Aorta (tissue), 5 donors: Measurements from ENCODE around the gene ZNF335. TPM values are rescaled to one million over a fixed set of nuclear protein-coding genes. Genes with fewer than 3 reads are reported as not detected.

Experiments
- ATAC-seq: fragments of 200-7000 bp; cut with Tn5 transposase; one replicate; pipeline ENCODE4 v1.9.1; 2022; ENCODE audit warnings: moderate library complexity; ENCODE audit not compliant: low FRiP score
- DNase-seq, 2 donors: peaks; one replicate each; pipeline ENCODE4 v3.0.0-alpha.2; 2020
- H3K27ac ChIP-seq, 2 donors: one replicate each; pipeline ENCODE4 v1.5.1; 2013; ENCODE audit warnings: low read length in 2 of 2, mild to moderate bottlenecking in 2 of 2, moderate library complexity in 2 of 2, control low read depth in 1 of 2, inconsistent platforms in 1 of 2, low read depth in 1 of 2
- H3K27me3 ChIP-seq, 2 donors: one replicate each; pipeline ENCODE4 v1.6.1; 2013; ENCODE audit warnings: control low read depth in 1 of 2, low read length in 1 of 2, mild to moderate bottlenecking in 1 of 2, moderate library complexity in 1 of 2; ENCODE audit not compliant: insufficient read depth in 2 of 2, control insufficient read depth in 1 of 2
- H3K36me3 ChIP-seq, 2 donors: one replicate each; pipeline ENCODE4 v1.6.1; 2013; ENCODE audit warnings: control low read depth in 1 of 2, low read length in 1 of 2, mild to moderate bottlenecking in 1 of 2; ENCODE audit not compliant: insufficient read depth in 2 of 2, control insufficient read depth in 1 of 2
- H3K4me1 ChIP-seq, 2 donors: one replicate each; pipeline ENCODE4 v1.6.1; 2013; ENCODE audit warnings: low read length in 2 of 2, control low read depth in 1 of 2, mild to moderate bottlenecking in 1 of 2, moderate library complexity in 1 of 2; ENCODE audit not compliant: insufficient read depth in 2 of 2, control insufficient read depth in 1 of 2
- H3K4me3 ChIP-seq, 2 donors: one replicate each; pipeline ENCODE4 v1.5.1; 2013; ENCODE audit warnings: low read length in 2 of 2, control low read depth in 1 of 2, mild to moderate bottlenecking in 1 of 2
- H3K9me3 ChIP-seq: one replicate; pipeline ENCODE4 v1.6.1; 2013; ENCODE audit warnings: mild to moderate bottlenecking, low read length; ENCODE audit not compliant: control insufficient read depth
- WGBS, 2 donors: extraction: QIAGEN DNeasy Blood & Tissue Kit; methylation state at CpG; one replicate each; pipeline ENCODE4 v1.1.7; 2013; 5-methylcytosine and 5-hydroxymethylcytosine counted together
- intact Hi-C, 2 donors: fragments of 100-400 bp; cut with DNase I; formaldehyde crosslinking; loops; one replicate each; pipeline versions ENCODE4 v1.14.2 to v1.15.0; 2022
- polyA plus RNA-seq, 2 donors: library from polyadenylated mRNA; stranded (reverse); fragments of 200-250 nt; gene quantifications; one replicate each; pipeline ENCODE4 v1.2.3, GENCODE V29; 2013
- total RNA-seq, 2 donors: library from RNA; stranded (reverse); fragmentation: NEBNext Ultra II Directional; extraction: Animal tissue kit (Norgen Biotek cat#: 25700); gene quantifications; one replicate each; pipeline ENCODE4 v1.2.1, GENCODE V29; 2021
- donor health status: healthy with polysubstance abuse.
- donor health status: Bipolar disorder and iron deficiency.
- donor health status: DM: no; HTN: no; CAD: no.
- donor health status: DM: no; HTN: no; CAD: no.
- donor health status: DM: yes; HTN: yes; CAD: no.

The ZNF335 gene
- total and polyA plus RNA-seq, 4 donors: 2.8 to 31.4 (median 20.5) TPM

GRCh38 chr20:45918182-45918737, 53.7 kb downstream of the ZNF335 start:
- intact Hi-C loops: no loop called here
- Histone ChIP-seq H3K27ac (no peak overlapping the region), H3K27me3 (no peaks in the 10 kb centered on the region), H3K4me1 (no peaks in the 10 kb centered on the region), H3K4me3 (no peak overlapping the region), H3K9me3 (no peaks in the 10 kb centered on the region), H3K36me3 (no peaks in the 10 kb centered on the region)
- 78 to 80% methylated on average over 5 of the region's 5 CpGs for WGBS, 2 donors
- ATAC-seq (no peak), DNase-seq (no peak)

GRCh38 chr20:45917790-45918141, 54.2 kb downstream of the ZNF335 start:
- no peaks in the 10 kb centered on the region for H3K9me3 ChIP-seq
- no peak for ATAC-seq
- no peak overlapping the region for H3K27ac ChIP-seq
- DNase-seq: no peak
- H3K27me3 ChIP-seq: no peaks in the 10 kb centered on the region
- no peaks in the 10 kb centered on the region for H3K4me1 ChIP-seq
- intact Hi-C loops: no loop called here
- WGBS, 2 donors: 62 to 69% methylated on average over 5 of the region's 5 CpGs
- H3K4me3 ChIP-seq: no peak overlapping the region
- no peaks in the 10 kb centered on the region for H3K36me3 ChIP-seq

- H3K36me3 ChIP-seq: no peaks in the 10 kb centered on the region
- H3K9me3 ChIP-seq: no peaks in the 10 kb centered on the region
- no peaks in the 10 kb centered on the region for H3K27me3 ChIP-seq
- no peak overlapping the region for H3K27ac ChIP-seq
- intact Hi-C loops: no loop called here
- DNase-seq: no peak
- 41 to 54% methylated on average over 5 of the region's 5 CpGs for WGBS, 2 donors
- no peak overlapping the region for H3K4me3 ChIP-seq
- no peaks in the 10 kb centered on the region for H3K4me1 ChIP-seq
- no peak for ATAC-seq
Measured at GRCh38 chr20:45913116-45913515, 58.9 kb downstream of the ZNF335 start.

GRCh38 chr20:45912344-45912682, 59.7 kb downstream of the ZNF335 start:
- Histone ChIP-seq H3K27me3 (no peaks in the 10 kb centered on the region), H3K4me1 (no peaks in the 10 kb centered on the region), H3K36me3 (no peaks in the 10 kb centered on the region), H3K9me3 (no peaks in the 10 kb centered on the region), H3K4me3 (peak overlapping the region in 1 of 2 donors; percentile 11), H3K27ac (no peak overlapping the region)
- WGBS, 2 donors: 10 to 14% methylated on average over 4 of the region's 4 CpGs
- DNase-seq (no peak), ATAC-seq (no peak)
- intact Hi-C loops: loop anchor here in 1 of 2 donors (1.0 kb wide), 1 partner anchor 23 kb away; no protein-coding TSS in a partner anchor

- Histone ChIP-seq H3K4me3 (peak within 1 kb of the TSS; percentile 15 to 59), H3K27me3 (no peaks in the 10 kb centered on the region), H3K4me1 (no peaks in the 10 kb centered on the region), H3K27ac (peak within 1 kb of the TSS in 1 of 2 donors; percentile 16), H3K9me3 (no peaks in the 10 kb centered on the region), H3K36me3 (no peaks in the 10 kb centered on the region)
- DNase-seq (peak; percentile 87 to 92), ATAC-seq (peak; percentile 73)
- 1 to 2% methylated on average over 45 to 58 of the region's 58 CpGs for WGBS, 2 donors
- intact Hi-C loops: loop anchor here in 1 of 2 donors (1.0 kb wide), 1 partner anchor 24 kb away; no protein-coding TSS in a partner anchor
Measured at GRCh38 chr20:45911486-45912343, 60.3 kb downstream of the ZNF335 start, which contains the start of gene PLTP. TSS of gene PLTP (minus strand) at chr20:45912155. CDS start at chr20:45911452, 703 bp downstream.

GRCh38 chr20:45910670-45911485, 61.1 kb downstream of the ZNF335 start:
- DNase-seq (peak; percentile 98 to 99), ATAC-seq (peak; percentile 95)
- intact Hi-C loops: no loop called here
- no peaks in the 10 kb centered on the region for H3K4me1 ChIP-seq
- peak overlapping the region in 1 of 2 donors; percentile 16 for H3K27ac ChIP-seq
- H3K36me3 ChIP-seq: no peaks in the 10 kb centered on the region
- peak overlapping the region; percentile 15 to 59 for H3K4me3 ChIP-seq
- WGBS, 2 donors: 2 to 4% methylated on average over 43 of the region's 43 CpGs
- no peaks in the 10 kb centered on the region for H3K9me3 ChIP-seq
- H3K27me3 ChIP-seq: no peaks in the 10 kb centered on the region

GRCh38 chr20:45909817-45910669, 62.0 kb downstream of the ZNF335 start:
- H3K4me1 ChIP-seq: no peaks in the 10 kb centered on the region
- no peak overlapping the region for H3K4me3 ChIP-seq
- DNase-seq (no peak), ATAC-seq (no peak)
- 83 to 84% methylated on average over 22 of the region's 22 CpGs for WGBS, 2 donors
- no peak overlapping the region for H3K27ac ChIP-seq
- H3K27me3 ChIP-seq: no peaks in the 10 kb centered on the region
- intact Hi-C loops: no loop called here
- H3K9me3 ChIP-seq: no peaks in the 10 kb centered on the region
- no peaks in the 10 kb centered on the region for H3K36me3 ChIP-seq

- Histone ChIP-seq H3K27me3 (no peaks in the 10 kb centered on the region), H3K4me1 (no peaks in the 10 kb centered on the region), H3K27ac (no peak overlapping the region), H3K36me3 (no peaks in the 10 kb centered on the region), H3K4me3 (no peak overlapping the region), H3K9me3 (no peaks in the 10 kb centered on the region)
- ATAC-seq (no peak), DNase-seq (no peak)
- WGBS, 2 donors: 88 to 89% methylated on average over 12 of the region's 12 CpGs
- intact Hi-C loops: no loop called here
Measured at GRCh38 chr20:45909336-45909808, 62.6 kb downstream of the ZNF335 start.
